ENCODE measurements around the gene TMEM120A. TPM values are rescaled to one million over a fixed set of nuclear protein-coding genes. Genes with fewer than 3 reads are reported as not detected.

The TMEM120A gene
- polyA plus RNA-seq, 1 donor (not counting 4 experiments of a cell fraction or from before 2014, with no cell fraction given), result 47.0 TPM

DNA sequence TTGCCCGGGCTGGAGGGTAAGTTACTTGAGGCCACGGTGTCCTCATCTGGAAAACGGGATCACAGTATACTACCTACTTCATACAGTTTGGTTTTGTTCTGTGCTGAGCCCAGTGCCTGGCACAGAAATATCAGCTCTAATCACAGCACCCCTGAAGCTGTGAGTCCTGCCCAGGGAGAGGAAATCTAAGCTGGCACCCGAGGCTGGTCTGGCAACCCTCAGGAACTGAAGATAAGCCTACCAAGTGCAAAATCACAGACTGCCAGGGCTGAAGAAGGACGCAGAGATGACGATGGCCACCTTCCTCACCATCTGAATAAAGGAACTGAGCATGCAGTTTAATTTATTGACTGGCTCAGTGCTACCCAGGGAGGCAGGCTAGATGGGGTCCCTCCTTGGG is 7.7 kb upstream of the TMEM120A start:
- Histone ChIP-seq H3K36me3 (ENCODE audit: control insufficient read depth in 2 of 2, extremely low read depth in 1 of 2, insufficient read depth in 2 of 2, low read length in 2 of 2) (peaks cover 23 to 28% of the 10 kb centered on the region in 2 experiments), H3K9me1 (ENCODE audit: control insufficient read depth, extremely low read depth, insufficient read depth, low read length) (no peaks in the 10 kb centered on the region), H3K4me1 (ENCODE audit: control insufficient read depth, extremely low read depth, insufficient read depth, low read length) (no peaks in the 10 kb centered on the region), H3K4me2 (ENCODE audit: control insufficient read depth, extremely low read depth, insufficient read depth, low read depth, low read length) (no peak overlapping the region), H4K20me1 (ENCODE audit: control insufficient read depth, extremely low read depth, insufficient read depth, low read length) (no peaks in the 10 kb centered on the region), H3K27me3 (ENCODE audit: control insufficient read depth, extremely low read depth, insufficient read depth, low read length) (no peaks in the 10 kb centered on the region), H2AFZ (ENCODE audit: control insufficient read depth, low read length) (no peak overlapping the region), H3K79me2 (ENCODE audit: control insufficient read depth, insufficient read depth, low read length) (no peaks in the 10 kb centered on the region), H3K9ac (ENCODE audit: control insufficient read depth, extremely low read depth, insufficient read depth, low read length) (no peak overlapping the region), H3K4me3 (ENCODE audit: control insufficient read depth in 2 of 3, extremely low read depth in 1 of 3, insufficient read depth in 2 of 3, low read depth in 1 of 3, low read length in 3 of 3) (no peak overlapping the region), H3K27ac (ENCODE audit: control insufficient read depth, insufficient read depth, low read length) (no peak overlapping the region), H3K9me3 (ENCODE audit: control insufficient read depth, low read depth, low read length) (no peaks in the 10 kb centered on the region)
- no peak for FAIRE-seq
- TF ChIP-seq, protein P1, sequence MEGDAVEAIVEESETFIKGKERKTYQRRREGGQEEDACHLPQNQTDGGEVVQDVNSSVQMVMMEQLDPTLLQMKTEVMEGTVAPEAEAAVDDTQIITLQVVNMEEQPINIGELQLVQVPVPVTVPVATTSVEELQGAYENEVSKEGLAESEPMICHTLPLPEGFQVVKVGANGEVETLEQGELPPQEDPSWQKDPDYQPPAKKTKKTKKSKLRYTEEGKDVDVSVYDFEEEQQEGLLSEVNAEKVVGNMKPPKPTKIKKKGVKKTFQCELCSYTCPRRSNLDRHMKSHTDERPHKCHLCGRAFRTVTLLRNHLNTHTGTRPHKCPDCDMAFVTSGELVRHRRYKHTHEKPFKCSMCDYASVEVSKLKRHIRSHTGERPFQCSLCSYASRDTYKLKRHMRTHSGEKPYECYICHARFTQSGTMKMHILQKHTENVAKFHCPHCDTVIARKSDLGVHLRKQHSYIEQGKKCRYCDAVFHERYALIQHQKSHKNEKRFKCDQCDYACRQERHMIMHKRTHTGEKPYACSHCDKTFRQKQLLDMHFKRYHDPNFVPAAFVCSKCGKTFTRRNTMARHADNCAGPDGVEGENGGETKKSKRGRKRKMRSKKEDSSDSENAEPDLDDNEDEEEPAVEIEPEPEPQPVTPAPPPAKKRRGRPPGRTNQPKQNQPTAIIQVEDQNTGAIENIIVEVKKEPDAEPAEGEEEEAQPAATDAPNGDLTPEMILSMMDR (optimal IDR thresholded peaks at IDR 0.05 in 1 of 3, IDR thresholded peaks at IDR 0.05 in 1 of 3, conservative IDR thresholded peaks at IDR 0.05 in 1 of 3; ENCODE audit: extremely low read depth in 1 of 3, insufficient read depth in 2 of 3, low read length in 3 of 3), result no peak
- TF ChIP-seq EZH2 (IDR thresholded peaks at IDR 0.05; ENCODE audit: low read length), result no peak
- dilution Hi-C loops (cut with MboI; ENCODE audit: extremely low pct_ligation_motif_present, low sequenced_read_pairs), result no loop called here
- no peak for DNase-seq (ENCODE audit: low read depth, low spot score)

DNA sequence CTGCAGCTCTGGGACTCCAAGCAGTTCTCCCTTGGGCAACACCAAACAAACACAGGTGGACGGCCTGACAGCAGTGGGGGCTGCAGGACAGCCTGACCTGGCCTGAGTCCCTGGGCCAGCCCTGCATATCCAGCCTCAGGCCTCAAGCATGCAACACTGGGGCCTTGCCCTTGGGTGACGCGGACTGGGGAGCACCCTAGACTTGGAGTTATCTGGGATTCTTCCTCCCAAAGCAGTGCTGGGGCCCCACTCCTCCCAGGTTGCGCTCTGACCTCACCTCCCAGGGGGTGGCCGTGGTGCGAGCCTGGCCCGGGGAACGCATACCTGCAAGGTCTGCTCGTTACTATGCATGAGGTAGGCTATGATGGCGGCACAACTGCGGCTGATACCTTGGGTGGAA is 6.2 kb upstream of the TMEM120A start:
- Histone ChIP-seq H3K79me2 (ENCODE audit: control insufficient read depth, insufficient read depth, low read length) (no peaks in the 10 kb centered on the region), H2AFZ (ENCODE audit: control insufficient read depth, low read length) (no peak overlapping the region), H3K4me3 (ENCODE audit: control insufficient read depth in 2 of 3, extremely low read depth in 1 of 3, insufficient read depth in 2 of 3, low read depth in 1 of 3, low read length in 3 of 3) (no peak overlapping the region), H3K4me2 (ENCODE audit: control insufficient read depth, extremely low read depth, insufficient read depth, low read depth, low read length) (no peak overlapping the region), H3K9me3 (ENCODE audit: control insufficient read depth, low read depth, low read length) (no peaks in the 10 kb centered on the region), H4K20me1 (ENCODE audit: control insufficient read depth, extremely low read depth, insufficient read depth, low read length) (no peaks in the 10 kb centered on the region), H3K27me3 (ENCODE audit: control insufficient read depth, extremely low read depth, insufficient read depth, low read length) (no peaks in the 10 kb centered on the region), H3K36me3 (ENCODE audit: control insufficient read depth in 2 of 2, extremely low read depth in 1 of 2, insufficient read depth in 2 of 2, low read length in 2 of 2) (peaks cover 31 to 37% of the 10 kb centered on the region in 2 experiments), H3K9ac (ENCODE audit: control insufficient read depth, extremely low read depth, insufficient read depth, low read length) (no peak overlapping the region), H3K27ac (ENCODE audit: control insufficient read depth, insufficient read depth, low read length) (no peak overlapping the region), H3K4me1 (ENCODE audit: control insufficient read depth, extremely low read depth, insufficient read depth, low read length) (no peaks in the 10 kb centered on the region), H3K9me1 (ENCODE audit: control insufficient read depth, extremely low read depth, insufficient read depth, low read length) (no peaks in the 10 kb centered on the region)
- dilution Hi-C loops (cut with MboI; ENCODE audit: extremely low pct_ligation_motif_present, low sequenced_read_pairs), result no loop called here
- no peak for DNase-seq (ENCODE audit: low read depth, low spot score)
- FAIRE-seq, result no peak
- TF ChIP-seq, protein P1 (optimal IDR thresholded peaks at IDR 0.05 in 1 of 3, IDR thresholded peaks at IDR 0.05 in 1 of 3, conservative IDR thresholded peaks at IDR 0.05 in 1 of 3; ENCODE audit: extremely low read depth in 1 of 3, insufficient read depth in 2 of 3, low read length in 3 of 3), result no peak
- TF ChIP-seq EZH2 (IDR thresholded peaks at IDR 0.05; ENCODE audit: low read length), result no peak

Data from keratinocyte (primary cell).